Cardiac septum (tissue), 1 donor: Measurements from ENCODE around the gene CENPU. TPM values are rescaled to one million over a fixed set of nuclear protein-coding genes. Genes with fewer than 3 reads are reported as not detected.
"Not testable (repeated sequence)": the region's sequence is repeated elsewhere in the genome, so short reads cannot be mapped to it uniquely, and the experiment has no call there.

Experiments
- DNase-seq: peaks from one replicate; pipeline ENCODE4 v3.0.0-alpha.2; 2020; ENCODE audit warnings: low spot score
- intact Hi-C: fragments of 100-400 bp; cut with DNase I; formaldehyde crosslinking; loops from one replicate; pipeline ENCODE4 v1.14.0; 2022
- total RNA-seq: library from RNA; stranded (reverse); fragmentation: NEBNext Ultra II Directional; extraction: Animal tissue kit (Norgen Biotek cat#: 25700); gene quantifications from one replicate; pipeline ENCODE4 v1.2.1, GENCODE V29; 2021
- donor health status: DM: no; HTN: no; CAD: no.

The CENPU gene
- total RNA-seq, 1 donor from 2014 or later: 1.5 TPM

DNA sequence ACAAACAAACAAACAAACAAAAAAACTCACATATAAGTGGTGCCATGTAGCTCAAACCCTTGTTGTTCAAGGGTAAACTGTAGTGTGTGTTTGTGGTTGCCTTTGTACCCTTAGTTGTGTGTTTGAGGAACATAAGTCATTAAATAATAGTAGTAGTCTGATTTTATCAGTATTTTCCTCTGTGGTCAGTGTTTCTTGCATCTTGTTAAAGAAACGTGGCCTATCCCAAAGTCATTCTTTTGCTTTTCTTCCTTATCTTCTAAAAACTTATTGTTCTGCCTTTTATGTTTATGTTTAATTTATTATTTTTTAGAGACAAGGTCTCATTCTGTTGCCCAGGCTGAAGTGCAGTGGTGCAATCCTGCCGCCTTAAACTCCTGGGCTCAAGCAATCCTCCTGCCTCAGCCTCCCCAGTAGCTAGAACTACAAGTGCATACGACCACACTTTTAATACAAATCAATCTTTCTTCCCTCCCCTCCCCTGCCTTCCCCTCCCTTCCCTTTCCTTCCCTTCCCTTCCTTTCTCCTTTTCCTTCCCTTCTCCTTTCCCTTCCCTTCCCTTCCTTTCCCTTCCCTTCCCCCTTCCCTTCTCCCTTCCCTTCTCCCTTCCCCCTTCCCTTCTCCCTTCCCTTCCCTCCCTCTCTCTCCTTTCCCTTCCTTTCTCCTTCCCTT, 57.9 kb downstream of the CENPU start:
- no peak for DNase-seq
- intact Hi-C loops: no loop called here

DNA sequence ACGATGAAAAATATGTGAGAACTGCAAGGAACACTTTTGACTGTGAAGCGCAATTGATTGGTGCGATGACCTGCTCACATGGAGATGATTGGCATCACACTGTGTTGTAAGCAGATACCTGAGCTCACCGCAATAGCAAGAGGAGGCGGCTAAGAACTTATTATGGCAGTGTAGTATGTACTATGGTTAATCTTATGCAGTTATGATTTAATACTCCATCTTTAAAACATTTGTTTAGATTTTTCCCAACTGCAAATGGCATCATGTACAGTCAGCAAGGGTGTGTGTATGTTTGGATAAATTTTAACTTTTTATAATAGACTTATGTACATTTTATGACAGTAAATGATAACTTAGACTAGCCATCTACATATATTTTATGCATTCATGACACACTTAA, 58.9 kb downstream of the CENPU start:
- intact Hi-C loops: no loop called here
- no peak for DNase-seq

DNA sequence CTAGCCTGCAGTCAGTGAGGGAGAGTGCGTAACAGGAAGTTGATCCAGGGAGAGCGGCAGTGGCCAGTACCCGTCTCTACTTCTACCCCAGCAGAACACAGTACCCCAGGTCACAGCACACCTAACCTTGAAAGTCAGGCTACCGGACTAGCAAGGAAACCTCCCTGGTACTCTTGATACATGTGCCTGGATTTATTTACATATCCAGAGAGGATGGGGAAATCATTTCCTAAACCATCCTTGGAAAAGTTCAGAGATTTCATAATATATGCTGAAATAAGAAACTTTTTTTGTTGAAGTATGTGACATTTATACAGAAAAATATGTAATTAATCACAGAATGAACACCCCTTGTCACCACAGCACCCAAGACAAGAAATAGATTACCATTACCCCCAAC, 59.9 kb downstream of the CENPU start:
- intact Hi-C loops: no loop called here
- DNase-seq: no peak

DNA sequence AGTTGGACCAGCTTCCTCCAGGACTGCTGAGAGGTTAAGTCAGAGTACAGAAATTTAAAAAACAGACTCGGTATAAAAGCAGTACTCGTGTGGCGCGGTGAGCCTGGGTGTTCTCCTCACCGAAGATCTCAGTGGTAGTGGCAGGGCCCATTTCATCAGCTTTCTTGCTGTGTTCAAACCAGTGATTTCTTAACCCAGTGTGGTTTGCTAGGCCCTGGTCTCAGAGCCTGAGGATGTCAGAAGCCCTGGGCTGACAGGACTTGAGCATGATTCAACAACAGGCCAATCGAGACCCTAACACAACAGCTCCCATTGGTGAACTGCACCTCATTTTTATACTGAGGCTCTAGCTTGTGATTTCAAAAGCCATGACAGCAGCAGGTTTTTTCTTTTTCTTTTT, 61.2 kb downstream of the CENPU start:
- intact Hi-C loops: no loop called here
- DNase-seq: no peak

DNA sequence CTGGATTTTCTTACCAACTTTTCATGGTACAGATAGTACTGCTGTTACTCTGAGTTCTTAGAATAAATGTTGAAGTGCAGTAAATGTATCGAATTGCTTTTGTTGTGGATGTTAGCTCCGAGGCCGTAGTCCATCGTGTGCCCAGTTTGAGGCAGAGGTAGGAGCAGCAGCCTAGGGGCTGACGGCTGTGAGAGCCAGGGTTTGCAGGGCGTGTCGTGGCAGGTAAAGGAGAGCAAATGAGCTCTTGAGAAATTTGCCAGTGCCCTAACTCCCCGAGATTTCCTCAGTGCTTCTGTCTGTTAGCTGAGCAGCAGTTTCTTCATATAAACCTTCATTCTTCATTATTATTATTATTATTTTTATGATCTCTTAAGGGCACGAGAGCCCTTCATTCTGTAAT, 62.8 kb downstream of the CENPU start:
- DNase-seq: no peak
- intact Hi-C loops: no loop called here

DNA sequence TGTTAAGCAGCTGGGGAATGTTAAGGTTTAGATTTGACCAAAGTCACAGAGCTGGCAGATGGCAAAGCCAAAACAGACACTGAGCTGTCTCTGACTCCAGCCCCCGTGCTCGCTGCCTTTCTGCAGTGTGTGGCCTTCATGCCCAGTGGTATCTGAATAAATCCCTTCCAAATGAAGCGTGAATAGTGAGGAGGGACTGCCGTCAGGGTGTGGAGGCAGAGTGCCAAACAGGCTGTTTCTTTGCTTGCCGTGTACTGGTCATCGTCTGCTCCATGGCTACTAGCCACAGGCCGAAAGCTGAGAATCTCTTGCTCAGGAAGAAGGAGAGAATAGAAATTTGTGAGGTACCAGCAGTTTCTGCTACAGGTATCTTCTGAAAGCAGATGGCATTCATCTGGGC, 64.6 kb downstream of the CENPU start:
- intact Hi-C loops: no loop called here
- no peak for DNase-seq

DNA sequence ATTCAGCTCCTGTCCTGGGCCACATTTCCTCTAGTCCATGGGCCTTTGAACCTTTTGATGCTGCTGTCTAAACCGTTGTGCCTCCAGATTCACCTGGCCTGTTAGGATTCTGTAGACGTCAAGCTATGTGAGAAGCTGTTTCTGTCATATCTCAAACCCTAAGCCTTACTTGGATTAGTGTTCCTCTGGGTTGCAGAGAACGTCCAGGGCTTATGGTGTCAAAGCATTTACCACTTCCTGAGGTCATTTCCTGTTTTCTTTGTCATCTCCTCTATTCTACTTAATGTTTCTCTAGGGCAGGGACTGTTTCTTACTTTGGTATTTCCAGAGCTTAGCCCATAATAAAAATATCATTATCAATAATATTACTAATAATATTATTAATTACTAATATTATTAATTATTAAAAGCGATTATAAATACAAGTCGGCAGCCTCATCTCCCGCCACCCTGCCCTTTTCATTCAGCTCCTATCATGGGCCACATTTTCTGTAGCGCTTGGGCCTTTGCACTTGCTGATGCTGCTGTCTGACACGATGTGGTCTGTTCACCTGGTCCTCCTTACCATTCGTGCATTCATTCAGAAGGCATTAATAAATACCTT, 65.3 kb downstream of the CENPU start:
- intact Hi-C loops: no loop called here
- no peak for DNase-seq

DNA sequence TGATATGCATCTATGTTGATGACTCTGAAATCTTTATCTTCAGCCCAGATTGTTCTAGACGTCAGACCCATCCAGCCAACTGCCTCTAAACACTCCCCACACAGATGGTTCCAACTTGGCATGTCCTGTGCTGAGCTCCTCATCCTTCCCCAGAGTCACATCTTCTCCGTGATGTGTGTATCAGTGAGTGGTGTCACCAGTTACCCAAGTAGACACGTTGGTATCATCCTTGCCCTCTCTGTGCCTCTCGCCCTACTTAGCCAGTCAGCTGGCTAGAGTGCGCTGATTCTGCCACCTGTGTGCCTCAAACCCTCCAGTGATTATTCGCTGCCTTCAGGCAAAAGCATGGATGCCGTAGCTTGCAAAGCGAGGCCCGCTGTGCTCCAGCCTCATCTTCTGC, 65.8 kb downstream of the CENPU start:
- intact Hi-C loops: no loop called here
- no peak for DNase-seq

DNA sequence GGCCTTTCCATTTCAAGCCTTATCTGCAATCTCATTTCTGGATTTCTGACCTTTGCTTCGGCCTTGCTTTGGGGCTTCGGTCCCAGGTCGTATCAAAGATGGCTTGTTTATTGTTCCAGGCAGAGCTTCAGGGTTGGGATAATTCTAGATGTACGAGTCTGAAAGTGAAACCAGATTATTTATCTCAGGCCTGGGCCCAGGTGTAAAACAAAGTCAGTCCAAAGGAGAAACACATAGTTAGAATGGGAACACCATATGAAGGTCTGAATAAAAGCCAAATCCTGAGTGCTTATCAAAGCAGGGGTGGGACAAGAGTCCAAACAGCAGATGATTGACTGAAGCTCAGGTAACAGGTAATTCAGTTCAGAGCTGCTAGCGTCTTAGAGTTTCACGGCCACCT, 67.2 kb downstream of the CENPU start:
- intact Hi-C loops: no loop called here

DNA sequence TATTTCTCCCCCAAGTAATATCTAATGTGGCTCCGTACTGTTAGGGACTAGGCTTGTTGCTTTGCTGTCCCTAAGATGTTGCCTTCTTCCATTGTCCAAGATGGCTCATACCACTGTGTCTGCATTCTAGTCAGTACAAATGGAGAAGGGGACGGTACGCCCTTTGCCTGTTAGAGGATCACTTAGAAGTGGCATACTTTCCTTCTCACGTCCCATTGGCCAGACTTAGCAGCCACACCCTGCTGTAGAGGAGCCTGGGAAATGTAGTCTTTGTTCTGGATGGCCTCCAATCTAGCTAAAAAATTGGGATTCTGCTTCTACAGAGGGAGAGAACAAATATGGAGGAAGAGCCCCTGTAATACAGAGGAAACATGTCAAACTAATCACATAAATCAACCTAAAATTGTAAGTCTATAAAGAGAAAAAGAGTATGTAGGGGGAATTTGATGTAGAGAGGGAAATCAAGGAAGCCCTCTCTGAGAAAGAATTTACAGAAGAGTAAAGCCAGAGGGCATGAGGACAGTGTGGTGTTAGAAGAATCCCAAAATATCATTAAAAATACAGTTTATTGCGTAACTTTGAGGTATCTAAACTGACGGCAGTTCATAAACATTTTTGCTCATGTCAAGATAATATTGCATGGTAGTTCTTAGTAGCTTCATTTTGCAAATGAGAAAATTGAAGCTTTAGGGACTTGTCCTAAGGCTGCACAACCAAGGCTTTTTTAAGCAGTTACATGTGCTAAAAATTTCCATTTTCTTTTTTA, 69.3 kb downstream of the CENPU start:
- no peak for DNase-seq
- intact Hi-C loops: no loop called here

More for the DNA sequence above, 67.2 kb downstream of the CENPU start:
- no peak for DNase-seq

DNA sequence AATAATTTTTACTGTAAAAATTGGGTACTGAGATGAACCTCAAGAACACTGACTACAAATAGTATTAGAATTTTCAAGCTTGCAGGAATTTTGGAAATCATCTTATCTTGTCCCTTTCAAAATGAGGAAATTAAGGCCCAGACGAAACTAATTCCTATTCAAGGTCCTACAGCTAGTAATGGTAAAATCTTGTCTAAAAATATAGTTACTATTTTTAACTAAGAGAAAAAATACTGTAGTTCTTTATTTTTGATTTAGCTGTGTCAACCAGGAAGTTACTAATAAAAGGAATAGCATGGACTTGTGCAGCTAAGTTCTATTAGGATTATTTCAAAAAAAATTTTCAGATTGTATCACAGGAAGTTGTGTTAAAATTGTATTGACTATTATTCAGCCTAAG, 71.7 kb downstream of the CENPU start:
- intact Hi-C loops: no loop called here
- DNase-seq: no peak

DNA sequence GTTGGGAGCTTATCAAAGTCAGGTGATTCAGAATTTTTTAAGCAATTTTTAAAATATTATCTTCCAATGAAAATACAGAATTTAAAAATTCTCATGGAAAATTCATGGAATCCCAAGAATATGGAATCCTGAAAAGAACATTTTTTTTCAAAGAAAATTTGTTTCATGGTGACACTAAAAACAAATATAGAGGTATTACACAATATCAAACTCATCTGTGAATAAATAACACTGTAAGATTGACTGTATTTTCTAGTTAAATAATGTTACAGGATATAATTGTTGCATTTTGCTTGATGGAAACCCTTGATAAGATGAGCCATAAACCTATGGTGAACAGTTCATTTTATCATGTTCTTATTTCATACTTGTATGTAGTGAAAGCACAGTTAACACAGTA, 72.9 kb downstream of the CENPU start:
- intact Hi-C loops: no loop called here
- DNase-seq: no peak

DNA sequence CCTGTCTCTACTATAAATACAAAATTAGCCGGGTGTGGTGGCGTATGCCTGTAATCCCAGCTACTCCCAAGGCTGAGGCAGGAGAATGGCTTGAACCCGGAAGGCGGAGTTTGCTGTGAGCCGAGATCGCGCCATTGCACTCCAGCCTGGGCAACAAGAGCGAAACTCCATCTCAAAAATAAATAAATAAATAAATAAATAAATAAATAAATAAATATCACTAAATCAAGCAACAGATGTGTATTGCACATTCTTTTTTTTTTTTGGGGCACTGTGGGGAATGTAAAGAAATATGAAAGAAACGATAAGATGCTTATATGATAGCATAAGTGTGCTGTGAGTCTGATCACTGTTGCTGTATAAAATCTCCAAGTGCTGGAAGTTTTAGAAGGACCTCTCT, 76.1 kb downstream of the CENPU start:
- not testable (repeated sequence) for DNase-seq
- intact Hi-C loops: loop anchor here (10.0 kb wide), 1 partner anchor 737 kb away; the partner anchor contains the start of genes ANKRD37 and LRP2BP

DNA sequence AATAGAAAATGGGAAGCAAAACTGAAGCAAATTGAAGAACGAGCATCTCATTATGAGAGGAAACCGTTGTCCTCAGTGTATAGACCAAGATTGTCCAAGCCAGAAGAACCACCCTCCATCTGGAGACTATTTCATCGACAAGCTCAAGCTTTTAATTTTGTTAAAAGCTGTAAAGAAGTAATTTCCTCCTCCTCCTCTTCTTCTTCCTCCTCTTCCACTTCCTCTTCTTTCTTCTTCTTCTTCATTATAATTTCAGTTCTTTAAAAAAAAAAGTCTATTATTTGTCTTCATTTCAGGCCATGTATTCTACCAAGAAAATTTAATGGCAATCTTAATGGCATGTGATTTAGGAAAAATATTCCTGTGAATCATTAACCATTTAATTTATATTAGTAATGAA, 76.8 kb downstream of the CENPU start:
- intact Hi-C loops: loop anchor here (10.0 kb wide), 1 partner anchor 738 kb away; the partner anchor contains the start of genes ANKRD37 and LRP2BP
- DNase-seq: no peak

DNA sequence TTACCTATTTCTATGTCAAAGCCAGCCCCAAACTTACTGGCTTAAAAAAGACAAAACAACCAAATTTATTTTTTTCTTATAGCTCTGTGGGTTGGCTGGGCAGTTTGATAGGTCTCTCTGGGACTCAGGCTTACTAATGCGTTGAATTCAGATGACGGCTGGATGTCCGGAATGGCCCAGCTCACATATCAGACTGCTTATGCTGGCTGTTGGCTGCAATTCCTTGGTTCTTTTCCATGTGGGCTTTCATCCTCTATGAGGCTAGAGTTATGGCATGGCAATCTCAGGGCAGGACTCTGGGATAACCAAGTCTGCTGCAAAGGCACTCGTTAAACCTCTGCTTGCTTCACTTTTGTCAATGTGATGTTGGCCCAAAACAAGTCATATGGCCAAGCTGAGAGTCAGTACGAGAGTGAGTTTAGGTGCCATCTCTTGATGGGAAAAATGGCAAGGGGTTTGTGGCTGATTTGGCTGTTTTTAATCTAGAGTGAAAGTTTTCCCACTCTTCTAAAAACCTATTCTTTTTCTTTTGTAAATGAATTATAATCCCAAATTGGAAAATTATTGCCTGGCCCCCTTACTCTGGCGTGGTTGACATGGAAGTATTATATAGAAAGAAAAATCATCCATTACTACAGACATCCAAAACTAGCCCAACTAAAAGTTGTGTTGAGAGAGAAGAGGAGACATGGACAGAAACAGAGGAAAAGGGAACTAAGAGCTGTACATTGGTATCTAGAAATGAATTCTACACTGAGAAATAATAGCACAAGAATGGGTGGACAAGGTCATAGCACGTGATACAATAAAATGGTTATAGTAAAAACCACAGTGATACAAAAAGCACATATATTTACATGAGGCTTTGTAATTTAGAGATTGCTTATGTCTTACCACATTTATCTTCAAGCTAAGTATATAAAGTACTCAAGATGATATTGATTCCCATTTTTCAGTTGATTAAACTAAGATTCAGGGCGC, 77.7 kb downstream of the CENPU start:
- intact Hi-C loops: loop anchor here (10.0 kb wide), 1 partner anchor 739 kb away; the partner anchor contains the start of genes ANKRD37 and LRP2BP
- no peak for DNase-seq

DNA sequence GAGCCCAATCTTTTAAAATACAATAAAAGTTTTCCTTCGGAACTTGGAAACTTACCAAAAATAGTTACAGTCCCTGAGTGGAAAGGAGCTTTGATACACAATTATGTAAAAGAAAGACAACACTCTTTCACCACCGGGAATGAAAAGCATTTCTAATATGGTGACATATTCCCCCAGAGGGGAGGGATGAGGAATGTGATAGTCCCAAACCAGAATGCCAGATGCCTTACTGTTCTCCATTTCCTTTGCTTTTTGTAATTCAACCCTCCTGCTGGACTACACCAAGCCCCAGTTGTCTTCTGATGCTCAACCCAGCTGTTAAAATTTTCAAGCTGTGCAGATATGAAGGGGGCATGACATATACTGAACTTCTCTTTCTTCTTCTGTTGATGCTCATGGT, 80.2 kb downstream of the CENPU start:
- intact Hi-C loops: loop anchor here (10.0 kb wide), 1 partner anchor 741 kb away; the partner anchor contains the start of genes ANKRD37 and LRP2BP
- no peak for DNase-seq

DNA sequence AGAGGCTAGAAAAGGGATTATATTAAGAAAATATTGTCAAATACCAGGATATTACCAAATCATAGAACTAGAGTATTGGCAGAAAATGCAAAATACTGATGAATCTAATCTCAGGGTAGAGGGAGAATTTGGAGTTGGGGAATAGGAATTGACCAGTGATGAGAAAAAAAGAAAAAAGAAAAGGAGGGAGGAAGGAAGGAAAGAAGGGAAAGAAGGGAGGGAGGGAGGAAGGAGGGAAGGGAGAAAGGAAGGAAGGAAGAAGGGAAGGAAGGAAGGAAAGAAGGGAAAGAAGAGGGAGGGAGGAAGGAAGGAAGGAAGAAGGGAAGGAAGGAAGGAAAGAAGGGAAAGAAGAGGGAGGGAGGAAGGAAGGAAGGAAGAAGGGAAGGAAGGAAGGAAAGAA, 81.2 kb downstream of the CENPU start:
- DNase-seq: not testable (repeated sequence)
- intact Hi-C loops: loop anchor here (10.0 kb wide), 1 partner anchor 742 kb away; the partner anchor contains the start of genes ANKRD37 and LRP2BP

DNA sequence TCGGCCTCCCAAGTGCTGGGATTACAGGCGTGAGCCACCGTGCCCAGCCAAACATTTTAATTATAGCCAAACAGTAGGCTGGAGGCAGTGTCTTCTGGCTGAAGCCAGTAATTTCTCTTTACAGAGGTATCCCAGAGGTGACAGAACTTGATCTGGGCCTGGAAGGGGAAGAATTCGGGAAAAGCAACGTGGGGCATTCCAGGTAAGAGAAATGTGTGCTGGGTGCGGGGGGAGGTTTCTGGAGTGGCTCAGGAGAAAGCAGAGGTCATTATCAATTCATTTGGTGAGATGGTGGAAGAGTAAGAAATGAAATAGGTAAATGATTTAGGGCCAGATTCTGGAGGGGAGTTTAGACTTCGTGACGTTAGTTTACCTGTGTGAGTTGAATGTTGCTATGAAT, 82.0 kb downstream of the CENPU start:
- intact Hi-C loops: loop anchor here (10.0 kb wide), 1 partner anchor 743 kb away; the partner anchor contains the start of genes ANKRD37 and LRP2BP
- DNase-seq: no peak
